ENCODE results near the gene ZNF529.

DNA sequence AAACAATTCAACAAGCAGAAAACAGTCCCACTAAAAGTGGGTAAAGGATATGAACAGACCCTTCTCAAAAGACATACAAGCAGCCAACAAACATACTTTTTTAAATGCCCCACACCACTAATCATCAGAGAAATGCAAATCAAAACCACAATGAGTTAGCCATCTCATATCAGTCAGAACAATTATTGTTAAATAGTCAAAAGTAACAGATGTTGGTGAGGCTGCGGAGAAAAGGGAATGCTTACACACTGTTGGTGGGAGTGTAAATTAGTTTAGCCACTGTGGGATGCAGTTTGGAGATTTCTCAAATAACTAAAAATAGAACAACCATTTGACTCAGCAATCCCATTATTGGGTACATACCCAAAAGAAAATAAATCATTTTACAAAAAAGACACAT, 8.7 kb downstream of the ZNF529 start:
- TF ChIP-seq POLR2A (IDR thresholded peaks at IDR 0.05; ENCODE audit: low read depth, low read length) (no peak), POLR2AphosphoS5 (IDR thresholded peaks at IDR 0.05; ENCODE audit: low read depth, low read length) (no peak), SPI1 (IDR thresholded peaks at IDR 0.05; ENCODE audit: low read depth, low read length) (no peak), TAF1 (IDR thresholded peaks at IDR 0.05; ENCODE audit: low read depth, low read length) (no peak), PAX5 (IDR thresholded peaks at IDR 0.05; ENCODE audit: insufficient read depth, low read length, severe bottlenecking) (no peak), POU2F2 (IDR thresholded peaks at IDR 0.05; ENCODE audit: low read depth, low read length) (no peak)
